Memory B cell (primary cell): Measurements from ENCODE around the gene TOB1.

Source experiments
- ATAC-seq: fragments of 150-1000 bp; cut with Tn5 transposase; 2 replicates; pipeline ENCODE4 v1.10.0; 2021; ENCODE audit warnings: low read depth, mild to moderate bottlenecking, moderate library complexity
- DNase-seq, 2 donors: peaks; one replicate each; pipeline ENCODE4 v3.0.0; 2022; ENCODE audit warnings: low spot score in 2 of 2
- H3K27ac Mint-ChIP-seq: one replicate; pipeline ENCODE4 v1.8.0; 2022; ENCODE audit warnings: mild to moderate bottlenecking, moderate library complexity, mixed read lengths
- H3K27me3 Mint-ChIP-seq: one replicate; pipeline ENCODE4 v1.8.0; 2022; ENCODE audit warnings: mixed read lengths
- H3K36me3 Mint-ChIP-seq: one replicate; pipeline ENCODE4 v1.8.0; 2022; ENCODE audit warnings: mild to moderate bottlenecking, mixed read lengths
- H3K4me1 Mint-ChIP-seq: one replicate; pipeline ENCODE4 v1.8.0; 2022; ENCODE audit warnings: mixed read lengths
- H3K4me3 Mint-ChIP-seq: one replicate; pipeline ENCODE4 v1.8.0; 2022; ENCODE audit warnings: mild to moderate bottlenecking, moderate library complexity, mixed read lengths
- H3K9me3 Mint-ChIP-seq: one replicate; pipeline ENCODE4 v1.8.0; 2022; ENCODE audit warnings: mixed read lengths

Gene TOB1

GRCh38 chr17:50840311-50840851 lies 25.8 kb downstream of the TOB1 start:
- ATAC-seq, result no peak

GRCh38 chr17:50839591-50840310 lies 26.4 kb downstream of the TOB1 start:
- peaks cover 3% of the 10 kb centered on the region for H3K27me3 Mint-ChIP-seq
- H3K4me3 Mint-ChIP-seq, result no peak overlapping the region
- no peak for DNase-seq
- peaks cover 6% of the 10 kb centered on the region for H3K4me1 Mint-ChIP-seq
- no peaks in the 10 kb centered on the region for H3K9me3 Mint-ChIP-seq
- H3K27ac Mint-ChIP-seq, result no peak overlapping the region
- ATAC-seq, result no peak
- H3K36me3 Mint-ChIP-seq, result no peaks in the 10 kb centered on the region

More at GRCh38 chr17:50840311-50840851, 25.8 kb downstream of the TOB1 start:
- no peaks in the 10 kb centered on the region for H3K9me3 Mint-ChIP-seq
- H3K4me1 Mint-ChIP-seq, result peaks cover 6% of the 10 kb centered on the region
- H3K27me3 Mint-ChIP-seq, result peaks cover 3% of the 10 kb centered on the region
- H3K4me3 Mint-ChIP-seq, result no peak overlapping the region
- H3K36me3 Mint-ChIP-seq, result no peaks in the 10 kb centered on the region
- no peak overlapping the region for H3K27ac Mint-ChIP-seq
- DNase-seq, result no peak

GRCh38 chr17:50837980-50838954 lies 27.9 kb downstream of the TOB1 start:
- ATAC-seq (no peak), DNase-seq (no peak)
- H3K4me3 Mint-ChIP-seq, result no peak overlapping the region
- H3K27ac Mint-ChIP-seq, result no peak overlapping the region
- no peaks in the 10 kb centered on the region for H3K9me3 Mint-ChIP-seq
- peaks cover 7% of the 10 kb centered on the region for H3K27me3 Mint-ChIP-seq
- no peaks in the 10 kb centered on the region for H3K36me3 Mint-ChIP-seq
- peaks cover 6% of the 10 kb centered on the region for H3K4me1 Mint-ChIP-seq

GRCh38 chr17:50837286-50837979 lies 28.7 kb downstream of the TOB1 start:
- Mint-ChIP-seq H3K4me1 (peaks cover 6% of the 10 kb centered on the region), H3K27me3 (peaks cover 10% of the 10 kb centered on the region), H3K36me3 (no peaks in the 10 kb centered on the region), H3K27ac (no peak overlapping the region), H3K9me3 (no peaks in the 10 kb centered on the region), H3K4me3 (no peak overlapping the region)
- DNase-seq (no peak), ATAC-seq (no peak)

- no peak overlapping the region for H3K4me3 Mint-ChIP-seq
- peaks cover 2% of the 10 kb centered on the region for H3K4me1 Mint-ChIP-seq
- no peaks in the 10 kb centered on the region for H3K9me3 Mint-ChIP-seq
- no peak overlapping the region for H3K27ac Mint-ChIP-seq
- DNase-seq (no peak), ATAC-seq (no peak)
- peaks cover 10% of the 10 kb centered on the region for H3K27me3 Mint-ChIP-seq
- no peaks in the 10 kb centered on the region for H3K36me3 Mint-ChIP-seq
Observed at GRCh38 chr17:50836826-50837225, 29.3 kb downstream of the TOB1 start.

GRCh38 chr17:50835301-50836234 lies 30.6 kb downstream of the TOB1 start, which contains the start of gene WFIKKN2:
TSS of gene WFIKKN2 (plus strand) at chr17:50835586. CDS start at chr17:50835938, 352 bp downstream.
- ATAC-seq (no peak), DNase-seq (no peak)
- H3K9me3 Mint-ChIP-seq, result no peaks in the 10 kb centered on the region
- H3K27me3 Mint-ChIP-seq, result peaks cover 16% of the 10 kb centered on the region
- H3K36me3 Mint-ChIP-seq, result no peaks in the 10 kb centered on the region
- no peak within 1 kb of the TSS for H3K27ac Mint-ChIP-seq
- H3K4me1 Mint-ChIP-seq, result no peaks in the 10 kb centered on the region
- H3K4me3 Mint-ChIP-seq, result no peak within 1 kb of the TSS

- Mint-ChIP-seq H3K27me3 (peaks cover 19% of the 10 kb centered on the region), H3K4me3 (no peak overlapping the region), H3K27ac (no peak overlapping the region), H3K4me1 (no peaks in the 10 kb centered on the region), H3K9me3 (no peaks in the 10 kb centered on the region), H3K36me3 (no peaks in the 10 kb centered on the region)
- no peak for DNase-seq
- no peak for ATAC-seq
Observed at GRCh38 chr17:50834429-50835300, 31.5 kb downstream of the TOB1 start.

- H3K4me3 Mint-ChIP-seq, result no peak overlapping the region
- no peaks in the 10 kb centered on the region for H3K36me3 Mint-ChIP-seq
- ATAC-seq (no peak), DNase-seq (no peak)
- H3K27ac Mint-ChIP-seq, result no peak overlapping the region
- no peaks in the 10 kb centered on the region for H3K9me3 Mint-ChIP-seq
- H3K27me3 Mint-ChIP-seq, result peaks cover 22% of the 10 kb centered on the region
- no peaks in the 10 kb centered on the region for H3K4me1 Mint-ChIP-seq
Observed at GRCh38 chr17:50833510-50834428, 32.4 kb downstream of the TOB1 start.

GRCh38 chr17:50832864-50833381 lies 33.2 kb downstream of the TOB1 start:
- H3K4me1 Mint-ChIP-seq, result no peaks in the 10 kb centered on the region
- DNase-seq (no peak), ATAC-seq (no peak)
- H3K9me3 Mint-ChIP-seq, result no peaks in the 10 kb centered on the region
- no peaks in the 10 kb centered on the region for H3K36me3 Mint-ChIP-seq
- H3K27ac Mint-ChIP-seq, result no peak overlapping the region
- no peak overlapping the region for H3K4me3 Mint-ChIP-seq
- H3K27me3 Mint-ChIP-seq, result peaks cover 22% of the 10 kb centered on the region

GRCh38 chr17:50832267-50832863 lies 33.8 kb downstream of the TOB1 start:
- DNase-seq (no peak), ATAC-seq (no peak)
- Mint-ChIP-seq H3K4me3 (no peak overlapping the region), H3K9me3 (no peaks in the 10 kb centered on the region), H3K27ac (no peak overlapping the region), H3K27me3 (peaks cover 22% of the 10 kb centered on the region), H3K4me1 (no peaks in the 10 kb centered on the region), H3K36me3 (no peaks in the 10 kb centered on the region)

- Mint-ChIP-seq H3K36me3 (no peaks in the 10 kb centered on the region), H3K4me1 (no peaks in the 10 kb centered on the region), H3K4me3 (no peak overlapping the region), H3K9me3 (no peaks in the 10 kb centered on the region), H3K27me3 (peaks cover 22% of the 10 kb centered on the region), H3K27ac (no peak overlapping the region)
- ATAC-seq (no peak), DNase-seq (no peak)
Observed at GRCh38 chr17:50831471-50831928, 34.7 kb downstream of the TOB1 start.
